Measurements from ENCODE around the gene GSTA4. TPM values are rescaled to one million over a fixed set of nuclear protein-coding genes. Genes with fewer than 3 reads are reported as not detected.

The GSTA4 gene
- total and polyA plus RNA-seq, 4 donors = 7.9 to 22.7 (median 16.8) TPM

DNA sequence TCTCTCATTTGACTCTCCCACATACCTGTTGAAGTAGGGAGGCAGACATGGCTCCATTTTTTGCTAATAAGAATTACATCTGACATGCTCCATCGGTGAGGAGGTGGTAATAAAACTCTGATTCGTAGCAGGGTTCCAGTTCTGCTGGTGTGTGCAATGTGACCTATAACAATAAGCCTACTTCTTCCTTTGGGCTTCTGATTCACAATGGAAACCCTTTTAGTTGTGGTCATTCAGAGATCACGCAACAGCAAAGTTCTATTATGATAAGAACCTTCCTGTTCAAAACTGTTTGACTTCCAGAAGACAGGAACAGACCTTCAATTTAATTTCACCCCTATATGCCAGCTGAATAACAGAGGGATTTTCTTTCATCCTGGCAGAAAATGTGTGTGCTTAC, 31.4 kb upstream of the GSTA4 start (continued):
- TF ChIP-seq, protein P1, sequence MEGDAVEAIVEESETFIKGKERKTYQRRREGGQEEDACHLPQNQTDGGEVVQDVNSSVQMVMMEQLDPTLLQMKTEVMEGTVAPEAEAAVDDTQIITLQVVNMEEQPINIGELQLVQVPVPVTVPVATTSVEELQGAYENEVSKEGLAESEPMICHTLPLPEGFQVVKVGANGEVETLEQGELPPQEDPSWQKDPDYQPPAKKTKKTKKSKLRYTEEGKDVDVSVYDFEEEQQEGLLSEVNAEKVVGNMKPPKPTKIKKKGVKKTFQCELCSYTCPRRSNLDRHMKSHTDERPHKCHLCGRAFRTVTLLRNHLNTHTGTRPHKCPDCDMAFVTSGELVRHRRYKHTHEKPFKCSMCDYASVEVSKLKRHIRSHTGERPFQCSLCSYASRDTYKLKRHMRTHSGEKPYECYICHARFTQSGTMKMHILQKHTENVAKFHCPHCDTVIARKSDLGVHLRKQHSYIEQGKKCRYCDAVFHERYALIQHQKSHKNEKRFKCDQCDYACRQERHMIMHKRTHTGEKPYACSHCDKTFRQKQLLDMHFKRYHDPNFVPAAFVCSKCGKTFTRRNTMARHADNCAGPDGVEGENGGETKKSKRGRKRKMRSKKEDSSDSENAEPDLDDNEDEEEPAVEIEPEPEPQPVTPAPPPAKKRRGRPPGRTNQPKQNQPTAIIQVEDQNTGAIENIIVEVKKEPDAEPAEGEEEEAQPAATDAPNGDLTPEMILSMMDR (IDR thresholded peaks at IDR 0.05; ENCODE audit: low read depth, low read length, missing input control) = no peak

- Histone ChIP-seq H3K9ac (ENCODE audit: low read depth in 1 of 2, low read length in 2 of 2) (no peak overlapping the region), H3K27me3 (ENCODE audit: control insufficient read depth in 4 of 4, insufficient read depth in 4 of 4, low read length in 3 of 4) (no peaks in the 10 kb centered on the region), H3K36me3 (ENCODE audit: control insufficient read depth in 4 of 4, insufficient read depth in 3 of 4, low read depth in 1 of 4, low read length in 3 of 4) (peaks cover 5 to 12% (median 9%) of the 10 kb centered on the region in 4 donors), H3K4me1 (ENCODE audit: control insufficient read depth in 4 of 4, insufficient read depth in 4 of 4, low read length in 3 of 4) (no peaks in the 10 kb centered on the region), H3K4me3 (ENCODE audit: low read depth in 1 of 3, low read length in 3 of 3) (no peak overlapping the region), H3K9me3 (ENCODE audit: control insufficient read depth in 4 of 4, low read length in 3 of 4) (no peaks in the 10 kb centered on the region), H3K27ac (ENCODE audit: low read depth in 1 of 2, low read length in 2 of 2) (no peak overlapping the region)
- TF ChIP-seq RAD21 (IDR thresholded peaks at IDR 0.05) (no peak), HNF4G (IDR thresholded peaks at IDR 0.05) (no peak), HNF4A (conservative IDR thresholded peaks at IDR 0.05) (no peak), FOXA1 (IDR thresholded peaks at IDR 0.05) (no peak), JUND (IDR thresholded peaks at IDR 0.05) (no peak), YY1 (IDR thresholded peaks at IDR 0.05) (no peak), RXRA (IDR thresholded peaks at IDR 0.05) (no peak), FOXA2 (IDR thresholded peaks at IDR 0.05) (no peak), EGR1 (IDR thresholded peaks at IDR 0.05; ENCODE audit: low read depth in 2 of 2) (no peak)
- TF ChIP-seq, protein P2, sequence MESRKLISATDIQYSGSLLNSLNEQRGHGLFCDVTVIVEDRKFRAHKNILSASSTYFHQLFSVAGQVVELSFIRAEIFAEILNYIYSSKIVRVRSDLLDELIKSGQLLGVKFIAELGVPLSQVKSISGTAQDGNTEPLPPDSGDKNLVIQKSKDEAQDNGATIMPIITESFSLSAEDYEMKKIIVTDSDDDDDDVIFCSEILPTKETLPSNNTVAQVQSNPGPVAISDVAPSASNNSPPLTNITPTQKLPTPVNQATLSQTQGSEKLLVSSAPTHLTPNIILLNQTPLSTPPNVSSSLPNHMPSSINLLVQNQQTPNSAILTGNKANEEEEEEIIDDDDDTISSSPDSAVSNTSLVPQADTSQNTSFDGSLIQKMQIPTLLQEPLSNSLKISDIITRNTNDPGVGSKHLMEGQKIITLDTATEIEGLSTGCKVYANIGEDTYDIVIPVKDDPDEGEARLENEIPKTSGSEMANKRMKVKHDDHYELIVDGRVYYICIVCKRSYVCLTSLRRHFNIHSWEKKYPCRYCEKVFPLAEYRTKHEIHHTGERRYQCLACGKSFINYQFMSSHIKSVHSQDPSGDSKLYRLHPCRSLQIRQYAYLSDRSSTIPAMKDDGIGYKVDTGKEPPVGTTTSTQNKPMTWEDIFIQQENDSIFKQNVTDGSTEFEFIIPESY (IDR thresholded peaks at IDR 0.05) = no peak
- TF ChIP-seq, protein P3, sequence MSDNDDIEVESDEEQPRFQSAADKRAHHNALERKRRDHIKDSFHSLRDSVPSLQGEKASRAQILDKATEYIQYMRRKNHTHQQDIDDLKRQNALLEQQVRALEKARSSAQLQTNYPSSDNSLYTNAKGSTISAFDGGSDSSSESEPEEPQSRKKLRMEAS (IDR thresholded peaks at IDR 0.05) = no peak
- TF ChIP-seq, protein P4, sequence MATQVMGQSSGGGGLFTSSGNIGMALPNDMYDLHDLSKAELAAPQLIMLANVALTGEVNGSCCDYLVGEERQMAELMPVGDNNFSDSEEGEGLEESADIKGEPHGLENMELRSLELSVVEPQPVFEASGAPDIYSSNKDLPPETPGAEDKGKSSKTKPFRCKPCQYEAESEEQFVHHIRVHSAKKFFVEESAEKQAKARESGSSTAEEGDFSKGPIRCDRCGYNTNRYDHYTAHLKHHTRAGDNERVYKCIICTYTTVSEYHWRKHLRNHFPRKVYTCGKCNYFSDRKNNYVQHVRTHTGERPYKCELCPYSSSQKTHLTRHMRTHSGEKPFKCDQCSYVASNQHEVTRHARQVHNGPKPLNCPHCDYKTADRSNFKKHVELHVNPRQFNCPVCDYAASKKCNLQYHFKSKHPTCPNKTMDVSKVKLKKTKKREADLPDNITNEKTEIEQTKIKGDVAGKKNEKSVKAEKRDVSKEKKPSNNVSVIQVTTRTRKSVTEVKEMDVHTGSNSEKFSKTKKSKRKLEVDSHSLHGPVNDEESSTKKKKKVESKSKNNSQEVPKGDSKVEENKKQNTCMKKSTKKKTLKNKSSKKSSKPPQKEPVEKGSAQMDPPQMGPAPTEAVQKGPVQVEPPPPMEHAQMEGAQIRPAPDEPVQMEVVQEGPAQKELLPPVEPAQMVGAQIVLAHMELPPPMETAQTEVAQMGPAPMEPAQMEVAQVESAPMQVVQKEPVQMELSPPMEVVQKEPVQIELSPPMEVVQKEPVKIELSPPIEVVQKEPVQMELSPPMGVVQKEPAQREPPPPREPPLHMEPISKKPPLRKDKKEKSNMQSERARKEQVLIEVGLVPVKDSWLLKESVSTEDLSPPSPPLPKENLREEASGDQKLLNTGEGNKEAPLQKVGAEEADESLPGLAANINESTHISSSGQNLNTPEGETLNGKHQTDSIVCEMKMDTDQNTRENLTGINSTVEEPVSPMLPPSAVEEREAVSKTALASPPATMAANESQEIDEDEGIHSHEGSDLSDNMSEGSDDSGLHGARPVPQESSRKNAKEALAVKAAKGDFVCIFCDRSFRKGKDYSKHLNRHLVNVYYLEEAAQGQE (IDR thresholded peaks at IDR 0.05) = no peak
- no peak for DNase-seq (ENCODE audit: low spot score)
- WGBS = 94% methylated on average over 1 of the region's 1 CpG
These were observed 28.2 kb upstream of the GSTA4 start for GRCh38 chr6:53023323-53023722.
